NCI-H2081 (cell line): ENCODE results near the gene MAML2.

Experiments used
- DNase-seq, 2 experiments: peaks; one replicate each; lab custom pipeline; 2025; lab: John Stamatoyannopoulos, UW

The MAML2 gene

DNA sequence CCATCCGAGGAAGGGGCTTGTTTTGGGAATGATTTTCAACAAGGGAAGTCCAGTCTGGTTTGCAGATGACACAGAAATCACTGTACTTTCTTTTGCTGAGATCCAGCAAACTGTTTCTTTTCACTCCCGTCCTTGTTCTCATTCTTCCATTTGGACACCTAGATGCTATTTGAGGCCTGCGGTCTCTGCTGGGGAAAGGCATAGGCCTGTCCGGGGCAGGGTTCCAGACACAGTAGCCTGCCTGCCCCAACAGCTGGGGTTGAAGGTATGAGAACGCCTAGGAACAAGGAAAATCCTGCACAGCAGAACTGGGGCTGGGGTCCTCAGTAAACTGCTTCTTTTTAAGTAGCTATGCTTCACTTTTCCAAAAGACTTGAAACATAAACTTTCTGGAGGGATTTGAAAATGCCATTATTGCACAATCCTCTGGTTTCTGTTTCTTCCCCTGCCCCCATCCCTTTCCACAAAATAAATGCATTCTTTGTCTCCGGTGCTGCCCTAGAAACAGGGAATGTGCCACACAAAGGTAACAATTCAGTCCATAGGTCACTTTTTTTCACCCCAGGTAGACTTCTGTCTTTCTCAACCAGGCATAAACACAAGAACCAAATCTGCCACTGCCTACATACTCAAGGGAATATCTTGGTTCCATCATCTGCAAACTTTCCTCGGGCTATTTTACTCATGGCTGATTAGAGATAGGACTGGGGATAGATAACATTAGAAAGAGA, 244.3 kb downstream of the MAML2 start:
- no peak for DNase-seq

DNA sequence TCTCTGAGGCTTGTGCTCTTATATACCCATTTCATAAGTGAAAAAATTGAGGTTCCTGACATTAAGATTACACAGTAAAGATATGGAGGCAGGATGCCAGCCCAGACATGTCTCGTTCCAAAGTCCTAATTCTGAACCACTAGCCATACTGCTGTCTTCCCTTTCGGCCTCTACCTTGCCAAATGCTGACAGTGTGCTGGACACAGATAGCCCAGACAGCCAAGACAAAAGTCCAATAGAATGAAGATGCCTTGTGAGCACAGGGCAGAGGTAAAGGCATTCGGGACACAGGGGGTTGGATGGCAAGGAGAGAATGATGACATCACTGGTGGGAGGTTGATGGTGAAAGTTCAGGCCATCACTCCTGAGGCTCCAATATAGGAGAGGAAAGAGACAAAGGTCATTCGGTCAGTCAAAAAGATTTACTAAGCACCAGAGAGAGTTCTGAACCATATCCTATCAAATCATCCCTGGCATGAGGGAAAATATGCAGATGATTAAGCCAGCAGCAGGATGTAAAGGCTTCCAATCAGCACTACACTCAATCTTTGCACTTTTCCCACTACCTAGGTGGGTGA, 245.1 kb downstream of the MAML2 start:
- DNase-seq = no peak

DNA sequence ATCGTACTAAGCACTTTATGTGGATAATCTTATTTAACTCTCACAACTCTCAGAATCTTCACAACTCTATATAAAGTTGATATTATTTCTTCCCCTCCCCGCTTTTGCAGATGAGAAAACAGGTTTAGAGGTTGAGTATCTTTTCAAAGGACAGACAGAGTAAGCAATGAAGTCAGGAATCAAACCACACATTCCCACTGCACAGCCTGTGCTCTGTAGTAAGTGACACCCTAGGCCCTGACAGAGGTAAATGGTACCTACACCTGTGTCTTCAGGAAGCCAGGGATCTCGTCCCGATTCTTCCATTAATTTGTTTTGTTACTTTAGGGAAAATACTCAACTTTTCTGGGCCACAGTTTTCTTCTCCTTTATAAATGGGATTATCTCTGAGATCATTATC, 246.6 kb downstream of the MAML2 start:
- DNase-seq = no peak

DNA sequence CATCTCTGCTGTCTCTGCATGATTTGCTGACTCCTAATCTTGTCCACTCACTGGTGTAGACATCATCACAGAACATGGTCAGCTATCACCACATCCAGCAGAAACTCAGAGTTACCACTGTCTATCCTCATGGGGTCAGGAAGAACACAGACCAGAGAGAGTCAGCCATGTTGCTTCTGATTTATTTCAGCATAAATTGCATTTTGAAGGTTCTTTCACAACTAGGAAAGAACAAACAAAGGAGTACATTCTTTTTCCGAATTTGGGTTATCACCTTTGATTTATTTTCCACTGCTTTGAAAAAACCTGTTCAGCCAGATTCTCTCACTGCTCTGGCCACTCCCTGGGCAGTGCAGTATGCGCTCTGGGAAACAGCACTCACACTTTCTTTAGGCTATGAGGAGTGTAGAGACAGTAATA, 247.1 kb downstream of the MAML2 start:
- no peak for DNase-seq

DNA sequence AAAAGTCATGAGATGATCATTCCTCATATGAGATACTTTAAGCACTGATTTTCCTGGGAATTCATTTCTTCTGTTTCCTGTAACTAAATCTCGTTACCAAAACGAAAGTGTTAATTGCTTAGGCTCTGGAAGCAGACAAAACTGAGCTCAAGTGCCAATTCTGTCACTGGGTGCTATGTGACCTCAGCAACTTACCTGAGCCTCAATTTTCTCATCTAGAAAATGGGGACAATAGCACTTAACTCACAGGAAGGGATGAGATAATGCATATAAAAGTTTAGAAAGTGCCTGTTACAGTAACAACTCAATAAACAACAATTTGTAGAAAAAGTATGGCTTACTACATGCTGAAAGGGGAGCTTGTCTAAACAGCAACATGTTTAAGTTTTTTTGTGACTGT, 248.8 kb downstream of the MAML2 start:
- DNase-seq = no peak

DNA sequence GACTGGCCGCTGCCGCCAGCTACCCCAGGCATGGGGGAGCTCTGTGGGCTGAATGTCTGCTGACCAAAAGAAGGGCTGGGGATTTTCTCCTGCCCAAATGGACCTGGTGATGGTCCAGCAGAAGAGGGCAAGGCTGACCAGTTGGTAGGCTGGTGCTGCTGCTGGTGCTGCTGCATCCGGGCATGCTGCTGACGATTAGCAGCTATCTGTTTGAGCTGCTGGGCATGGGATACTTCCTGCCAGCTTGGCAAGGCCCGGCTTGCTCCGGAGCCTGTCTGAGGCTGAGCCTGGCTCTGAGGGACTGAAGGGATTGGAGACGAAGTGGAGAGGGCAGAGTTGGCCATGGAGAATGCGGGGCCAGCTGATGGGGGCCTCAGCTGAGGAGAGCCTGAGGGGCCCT, 250.5 kb downstream of the MAML2 start:
- DNase-seq = no peak

DNA sequence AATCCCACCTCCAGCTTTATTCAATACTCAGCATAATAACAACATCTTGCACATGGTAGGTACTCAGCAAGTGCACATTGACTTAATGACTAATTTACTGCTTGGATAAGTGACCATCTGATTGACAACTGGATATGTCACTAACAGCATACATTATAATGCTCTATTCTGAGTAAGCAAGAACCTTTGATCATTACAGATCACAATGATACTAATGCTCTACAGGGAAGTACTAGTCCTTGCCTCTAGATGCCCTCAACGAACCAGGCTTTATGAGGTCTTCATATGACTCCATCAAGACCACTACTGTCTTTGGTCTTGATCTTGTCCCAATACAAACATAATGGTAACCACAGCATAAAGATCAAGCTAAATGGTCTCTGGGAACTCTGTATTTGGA, 251.5 kb downstream of the MAML2 start:
- no peak for DNase-seq

DNA sequence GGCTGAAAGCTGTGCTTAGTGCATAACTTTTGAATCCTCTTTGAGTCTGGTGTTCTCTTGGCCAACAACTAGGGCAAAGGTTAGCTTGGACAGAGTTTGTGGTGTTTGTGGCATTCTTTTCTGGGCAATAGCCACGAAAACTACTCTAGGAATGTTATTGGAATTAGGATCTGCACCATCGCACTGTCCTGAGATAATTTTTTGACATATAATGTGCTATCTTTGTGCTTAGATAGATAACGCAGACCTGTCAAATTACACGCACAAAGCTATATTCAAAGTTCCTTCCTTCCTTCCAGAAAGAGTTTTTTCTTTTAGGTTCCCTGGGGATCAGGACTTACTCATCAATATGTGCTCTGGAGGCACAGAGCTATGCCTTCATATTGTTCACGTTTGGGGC, 252.3 kb downstream of the MAML2 start:
- no peak for DNase-seq

DNA sequence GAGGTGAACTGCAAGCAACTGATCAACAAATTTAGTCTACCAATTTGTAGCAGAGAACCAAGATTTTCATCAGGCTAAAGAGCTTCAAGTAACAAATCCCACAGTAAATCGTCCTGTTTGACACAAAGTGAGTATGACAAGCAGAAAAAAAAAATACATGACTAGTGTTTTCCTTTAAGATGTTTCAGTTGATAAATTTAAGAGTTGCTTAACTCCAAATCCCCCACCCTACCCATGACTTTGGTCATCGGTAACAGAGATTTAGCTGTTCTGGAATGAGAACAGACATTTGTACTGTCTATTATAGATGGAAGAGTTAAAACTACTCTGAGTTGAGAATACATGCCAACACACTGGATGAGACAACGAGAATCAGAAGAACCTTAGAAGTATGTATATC, 254.1 kb downstream of the MAML2 start:
- no peak for DNase-seq

DNA sequence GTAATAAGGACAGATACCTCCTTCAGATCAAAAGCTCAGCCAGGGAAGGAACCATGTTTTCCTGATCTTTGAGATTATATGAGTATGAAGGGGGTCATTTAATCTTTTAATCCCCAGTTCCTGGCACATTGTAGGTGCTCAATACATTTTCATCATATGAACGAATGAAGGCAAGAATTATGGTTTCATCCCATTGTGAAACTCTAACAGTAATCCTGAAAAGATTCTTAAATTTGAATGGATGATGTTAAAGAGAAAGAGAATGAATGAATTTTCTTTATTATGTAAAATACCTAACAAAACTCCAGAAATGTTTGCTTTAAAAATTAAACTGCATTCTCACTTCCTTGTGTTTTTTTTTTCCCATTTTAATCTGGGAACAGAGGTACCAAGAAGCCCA, 256.9 kb downstream of the MAML2 start:
- no peak for DNase-seq

DNA sequence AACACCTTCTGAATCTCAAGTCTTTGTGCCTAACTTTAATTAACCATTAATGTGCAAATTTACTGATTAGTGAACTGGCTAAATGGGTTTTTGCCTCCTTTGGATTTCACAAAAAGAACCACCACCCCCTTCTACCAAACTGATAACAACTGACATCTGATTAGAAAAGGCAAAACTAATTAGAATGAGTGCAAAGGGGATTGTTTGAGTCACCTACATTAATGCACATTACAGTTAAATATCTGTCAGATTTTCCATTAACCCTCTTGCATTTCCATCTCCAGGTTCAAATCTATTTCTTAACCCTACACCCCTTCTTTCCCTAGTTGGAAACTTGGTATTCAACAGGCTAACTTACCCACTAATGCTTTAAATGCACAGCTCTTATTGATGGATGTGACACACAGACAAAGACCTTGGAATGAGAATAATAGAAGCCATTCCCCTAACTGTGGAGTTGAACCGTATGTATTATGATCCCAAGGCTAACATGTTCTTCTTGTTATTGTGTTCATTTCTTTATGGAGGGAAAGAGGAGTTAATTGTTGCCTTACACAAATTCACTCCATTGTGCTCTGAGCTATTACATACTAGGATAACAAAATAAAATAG, 257.6 kb downstream of the MAML2 start:
- no peak for DNase-seq

DNA sequence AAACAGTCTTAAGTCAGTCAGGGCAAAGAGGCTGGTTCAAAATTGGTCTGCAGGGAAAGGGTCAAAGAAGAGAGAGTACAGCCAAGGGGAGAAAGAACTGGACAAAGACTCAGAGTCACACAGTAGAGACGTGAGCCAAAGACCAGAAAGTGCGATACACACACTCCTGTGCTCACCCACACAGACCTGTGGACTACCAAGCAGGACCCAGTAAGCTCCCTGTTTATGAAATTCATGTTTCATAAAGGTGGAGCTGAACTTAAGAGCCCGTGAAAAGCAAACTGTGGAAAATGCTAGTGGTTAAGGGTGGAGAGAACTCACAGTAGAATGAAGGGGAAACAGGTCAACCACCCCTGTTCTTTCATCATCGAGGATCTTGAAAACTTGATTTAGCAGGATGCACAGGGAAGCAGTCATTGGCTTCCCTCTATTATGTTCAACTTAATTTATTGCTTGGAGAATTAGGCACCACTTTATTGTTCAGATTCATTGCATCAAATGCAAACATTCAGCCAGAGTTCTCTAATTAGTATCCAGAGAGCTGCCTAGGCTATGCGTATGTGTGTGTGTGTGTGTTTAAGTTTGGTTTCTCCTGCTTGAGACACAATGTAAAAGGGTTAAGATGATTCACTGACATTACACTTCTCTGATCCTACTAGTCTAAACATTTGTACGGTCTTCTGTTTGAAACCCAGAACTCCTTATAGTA, 258.2 kb downstream of the MAML2 start:
- no peak for DNase-seq

DNA sequence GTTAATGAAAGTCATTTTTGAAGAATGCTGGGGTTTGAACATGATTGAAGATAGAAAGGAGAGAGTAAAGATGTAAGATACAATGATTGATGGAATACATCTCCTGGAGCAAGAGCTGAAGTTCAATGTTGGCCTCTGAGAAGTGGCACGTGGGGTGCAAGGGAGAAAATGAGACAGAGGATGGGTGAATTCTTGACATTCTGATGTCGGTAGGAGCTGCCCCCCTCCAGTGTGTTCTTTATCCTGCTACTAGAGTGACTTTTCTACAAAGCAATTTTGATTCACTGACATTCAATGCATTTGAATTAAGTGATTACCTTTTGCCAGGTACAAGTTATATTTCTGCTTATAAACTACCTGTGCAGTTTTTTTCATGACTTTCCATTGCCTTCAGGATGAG, 260.1 kb downstream of the MAML2 start:
- DNase-seq = no peak

DNA sequence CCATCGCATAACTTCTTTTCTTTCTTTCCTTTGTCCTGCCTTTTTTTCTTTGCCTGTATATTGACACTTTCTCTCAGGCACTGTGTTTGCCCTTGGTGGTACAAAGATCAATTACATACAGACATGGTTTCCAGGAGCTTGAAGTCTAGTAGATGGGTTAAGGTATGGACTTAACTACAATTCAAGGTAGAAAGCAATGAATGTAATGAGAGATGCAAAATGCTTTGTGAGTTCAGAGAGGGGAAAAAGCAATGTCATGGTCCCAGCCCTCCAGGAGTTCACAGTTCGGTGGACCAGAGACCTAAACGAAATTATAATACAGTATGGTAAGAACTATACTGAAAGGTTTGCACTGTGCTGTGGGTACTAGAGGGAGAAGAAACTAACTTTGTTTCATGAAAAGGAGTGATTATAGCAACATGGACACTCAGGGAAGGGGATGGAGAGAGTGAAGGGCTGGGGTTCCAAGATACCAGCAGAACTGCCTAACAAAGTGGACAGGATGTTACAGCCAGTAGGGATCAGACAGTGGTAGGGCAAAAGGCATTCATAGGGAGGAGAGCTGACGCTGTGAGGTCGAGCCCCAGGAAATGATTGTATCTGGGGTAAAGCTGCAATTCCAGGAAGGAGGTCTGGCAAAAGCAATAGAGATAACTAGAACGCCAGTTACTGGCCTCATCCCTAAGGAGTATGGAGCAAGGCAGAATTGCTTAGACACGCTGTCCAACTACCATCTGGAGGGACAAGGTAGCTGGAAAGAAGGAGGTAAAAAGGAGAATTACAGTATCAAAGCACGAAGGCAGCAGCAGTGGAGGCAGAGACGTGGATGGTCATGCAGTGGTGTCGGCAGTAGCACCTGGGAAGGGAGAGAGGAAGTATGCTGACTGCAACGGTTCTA, 260.7 kb downstream of the MAML2 start:
- no peak for DNase-seq

DNA sequence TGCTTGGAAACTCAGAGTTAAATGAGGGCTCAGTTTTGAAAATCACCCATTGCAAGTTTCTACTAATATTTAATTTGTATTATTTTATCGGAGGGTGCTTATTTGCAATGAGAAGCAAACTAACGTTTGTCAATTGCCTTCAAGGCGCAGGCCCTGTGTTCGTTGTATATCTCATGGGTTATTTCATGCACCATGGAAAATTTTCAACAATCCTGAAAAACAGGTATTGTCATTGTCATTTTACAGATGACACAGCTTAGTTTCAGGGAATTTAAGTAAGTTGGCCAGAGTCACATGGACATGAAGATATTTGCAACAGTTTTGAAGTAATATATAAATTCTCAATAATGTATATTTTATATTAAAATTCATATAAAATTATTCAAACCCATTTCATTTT, 261.4 kb downstream of the MAML2 start:
- no peak for DNase-seq

DNA sequence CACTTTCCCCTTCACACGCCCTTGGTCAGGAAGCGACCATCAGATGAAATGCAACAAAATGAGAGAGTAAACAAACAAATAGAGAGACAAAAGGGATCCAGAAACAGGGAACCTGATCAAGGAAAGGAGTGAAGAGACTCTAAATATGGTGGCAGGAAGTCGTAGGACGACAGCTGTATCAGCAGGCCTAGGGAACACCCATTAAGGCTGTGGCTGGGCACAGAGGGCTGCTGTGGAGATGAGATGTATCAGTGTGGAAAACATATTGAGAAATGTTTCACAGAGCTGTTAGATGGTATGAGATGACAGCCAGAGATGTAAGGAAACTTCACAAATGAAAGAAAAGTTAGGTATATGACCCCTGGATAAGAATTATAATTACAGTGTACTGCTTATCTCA, 263.3 kb downstream of the MAML2 start:
- no peak for DNase-seq

DNA sequence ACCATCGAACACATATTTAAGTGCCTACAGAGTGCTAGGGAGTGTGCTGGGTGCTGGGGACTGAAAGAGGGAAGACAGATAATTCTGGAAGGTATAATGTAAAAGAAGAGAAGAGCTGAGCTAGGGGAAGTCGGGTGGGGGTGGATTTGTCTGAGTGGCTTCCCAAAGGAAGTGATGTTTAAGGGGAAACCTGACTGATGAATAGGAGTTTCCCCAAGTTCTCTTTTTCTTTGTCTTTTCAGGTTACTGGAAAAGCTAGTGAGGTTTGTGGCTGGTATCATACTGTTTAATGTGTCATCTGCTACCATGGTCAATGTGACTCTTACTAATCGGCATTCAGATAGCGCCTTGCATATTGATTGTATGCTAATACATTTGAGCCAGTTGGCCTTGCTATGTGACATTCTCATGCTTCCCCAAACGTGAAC, 267.4 kb downstream of the MAML2 start:
- DNase-seq = no peak

DNA sequence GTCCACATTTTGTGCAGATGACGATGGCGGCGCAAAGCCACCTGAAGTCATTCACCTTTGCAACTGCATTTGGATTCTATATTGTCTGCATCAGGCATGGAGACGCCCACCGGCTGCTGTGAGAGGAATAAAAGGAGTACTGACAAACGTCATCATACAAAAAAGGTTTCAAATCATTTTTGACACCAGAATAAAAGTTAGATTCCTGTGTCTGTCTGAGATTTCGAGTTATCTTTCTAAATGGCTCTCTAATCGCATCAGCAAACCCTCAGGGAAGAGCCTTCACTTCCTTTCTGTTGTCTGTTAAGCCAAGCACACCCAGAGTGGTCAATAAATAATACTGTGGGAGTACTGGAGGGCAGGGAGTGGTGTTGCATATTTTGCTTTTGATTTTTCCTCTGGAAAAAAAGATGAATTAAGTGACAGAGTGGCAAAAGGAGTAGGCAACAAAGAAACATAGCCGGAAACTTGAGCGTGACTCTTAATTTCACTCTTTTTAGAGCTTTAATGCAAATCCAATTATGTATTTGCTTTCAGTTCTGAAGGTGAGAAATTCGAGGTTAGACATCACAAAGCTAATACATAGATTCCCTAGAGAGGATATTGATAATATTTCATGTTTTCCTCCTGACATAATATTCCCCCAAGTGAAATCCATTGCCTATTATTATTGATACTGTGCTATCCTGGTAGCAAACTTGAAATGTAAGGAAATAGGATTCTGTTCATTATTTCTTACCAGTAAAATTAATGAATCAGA, 268.3 kb downstream of the MAML2 start:
- DNase-seq = no peak

DNA sequence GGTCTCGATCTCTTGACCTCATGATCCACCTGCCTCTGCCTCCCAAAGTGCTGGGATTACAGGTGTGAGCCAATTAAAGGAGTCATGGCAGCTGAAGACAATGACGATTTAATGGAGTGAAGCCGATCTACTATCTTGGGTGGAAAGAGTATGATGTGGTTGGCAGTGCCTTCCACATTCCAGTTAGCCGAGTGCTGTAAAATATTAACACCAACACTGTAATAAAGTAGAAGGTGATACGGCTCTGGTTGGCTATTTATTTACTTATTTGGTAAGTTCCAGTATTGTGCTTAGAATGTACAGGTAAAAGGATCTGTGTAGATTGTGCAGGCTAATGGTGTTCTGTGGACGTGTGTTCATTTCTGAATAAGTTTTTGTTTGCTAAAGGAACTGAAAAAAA, 269.5 kb downstream of the MAML2 start:
- no peak for DNase-seq

DNA sequence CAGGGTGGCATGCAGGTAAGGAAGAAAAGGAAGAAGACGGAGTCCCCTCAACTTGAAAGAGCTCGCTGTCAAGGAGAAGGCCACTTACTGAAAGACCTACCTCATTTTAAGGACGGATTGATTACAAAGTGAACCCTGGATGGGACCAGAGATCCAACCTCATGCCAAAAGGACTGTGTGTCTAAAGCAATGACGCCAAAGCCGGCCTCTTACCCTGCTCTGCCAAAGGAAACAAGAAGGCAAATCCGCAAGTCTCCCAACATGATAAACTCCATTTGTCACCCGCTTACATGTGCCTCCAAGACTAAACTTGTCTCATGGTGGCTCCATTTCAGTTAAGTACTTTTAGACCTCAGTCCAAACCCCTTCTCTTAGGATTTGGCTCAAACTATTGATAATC, 270.4 kb downstream of the MAML2 start:
- no peak for DNase-seq

DNA sequence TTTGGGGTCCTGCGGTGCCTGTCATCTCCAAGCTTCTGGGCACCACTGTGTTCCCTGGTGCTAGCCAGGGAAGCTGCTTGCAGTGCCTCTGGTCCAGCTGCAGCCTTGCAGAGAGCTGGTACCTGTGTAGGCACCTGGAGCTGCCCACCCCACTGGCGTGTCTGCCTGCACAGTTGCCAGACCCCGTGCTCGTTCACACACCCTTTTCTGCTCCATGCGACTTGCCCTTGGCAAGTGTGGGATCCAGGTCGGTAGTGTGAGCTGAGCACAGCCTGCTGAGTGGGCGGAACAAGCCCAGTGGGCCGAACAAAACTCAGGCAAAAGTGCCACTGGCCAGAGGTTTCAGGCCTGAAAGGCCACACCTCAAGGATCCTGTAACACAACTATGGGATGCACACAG, 272.5 kb downstream of the MAML2 start:
- no peak for DNase-seq
